ENCODE measurements around the gene PITPNC1. TPM values are rescaled to one million over a fixed set of nuclear protein-coding genes. Genes with fewer than 3 reads are reported as not detected.
"Not testable (repeated sequence)": the region's sequence is repeated elsewhere in the genome, so short reads cannot be mapped to it uniquely, and the experiment has no call there.

Gene PITPNC1
- polyA plus RNA-seq, 3 donors, result 17.7 to 21.5 (median 19.6) TPM

DNA sequence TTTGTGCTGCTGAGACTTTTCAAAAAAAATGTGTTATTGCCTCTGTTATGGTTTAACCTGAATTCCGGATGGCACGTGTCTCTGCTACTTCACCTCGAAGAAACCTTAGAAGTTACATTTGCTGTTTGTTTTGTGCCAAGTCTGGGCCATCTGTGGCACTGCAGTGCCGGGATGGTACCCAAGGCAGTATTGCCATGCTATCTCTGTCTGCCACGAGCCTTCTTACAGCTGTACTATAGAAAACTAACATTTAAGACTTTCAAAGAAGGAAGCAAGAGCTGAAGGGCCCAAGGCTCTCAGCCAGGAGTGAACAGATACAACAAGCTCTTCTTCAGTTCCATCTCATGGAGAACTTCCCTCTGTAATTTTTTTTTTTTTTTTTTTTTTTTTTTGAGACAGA lies 267.0 kb downstream of the PITPNC1 start:
- DNase-seq, result no peak

- not testable (repeated sequence) for DNase-seq
Observed at GRCh38 chr17:67645195-67645594, 268.1 kb downstream of the PITPNC1 start.

DNA sequence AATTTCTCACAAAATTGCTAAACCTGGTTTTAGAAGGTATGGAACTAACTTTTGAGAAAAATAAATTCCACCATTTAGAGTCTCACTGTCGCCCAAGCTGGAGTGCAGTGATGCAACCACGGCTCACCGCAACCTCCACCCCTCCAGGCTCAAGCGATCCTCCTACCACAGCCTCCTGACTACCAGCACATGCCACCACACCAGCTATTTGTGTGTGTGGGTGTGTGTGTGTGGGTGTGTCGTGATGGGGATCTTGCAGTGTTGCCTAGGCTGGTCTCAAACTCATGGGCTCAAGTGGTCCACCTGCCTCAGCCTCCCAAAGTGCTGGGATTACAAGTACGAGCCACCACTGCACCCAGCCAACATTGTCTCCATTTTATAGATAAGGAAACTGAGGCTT lies 269.4 kb downstream of the PITPNC1 start:
- DNase-seq, result no peak

DNA sequence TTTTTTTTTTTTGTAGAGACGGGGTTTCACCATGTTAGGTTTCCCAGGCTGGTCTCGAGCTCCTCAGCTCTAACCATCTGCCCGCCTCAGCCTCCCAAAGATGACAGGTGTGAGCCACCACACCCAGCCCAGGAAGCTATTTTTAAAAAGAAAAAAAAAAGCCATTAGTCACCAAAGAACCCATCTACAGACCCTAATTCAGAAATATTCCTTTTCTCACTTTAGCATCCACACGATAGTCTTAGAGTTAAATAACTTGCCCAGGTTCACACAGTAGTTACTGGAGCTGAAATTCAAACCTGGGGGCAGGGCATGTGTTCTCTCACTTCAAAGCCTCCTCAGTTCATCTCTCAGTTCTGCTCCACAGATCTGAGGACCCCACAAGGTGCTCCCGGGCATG lies 270.4 kb downstream of the PITPNC1 start:
- peak; percentile 65 for DNase-seq

DNA sequence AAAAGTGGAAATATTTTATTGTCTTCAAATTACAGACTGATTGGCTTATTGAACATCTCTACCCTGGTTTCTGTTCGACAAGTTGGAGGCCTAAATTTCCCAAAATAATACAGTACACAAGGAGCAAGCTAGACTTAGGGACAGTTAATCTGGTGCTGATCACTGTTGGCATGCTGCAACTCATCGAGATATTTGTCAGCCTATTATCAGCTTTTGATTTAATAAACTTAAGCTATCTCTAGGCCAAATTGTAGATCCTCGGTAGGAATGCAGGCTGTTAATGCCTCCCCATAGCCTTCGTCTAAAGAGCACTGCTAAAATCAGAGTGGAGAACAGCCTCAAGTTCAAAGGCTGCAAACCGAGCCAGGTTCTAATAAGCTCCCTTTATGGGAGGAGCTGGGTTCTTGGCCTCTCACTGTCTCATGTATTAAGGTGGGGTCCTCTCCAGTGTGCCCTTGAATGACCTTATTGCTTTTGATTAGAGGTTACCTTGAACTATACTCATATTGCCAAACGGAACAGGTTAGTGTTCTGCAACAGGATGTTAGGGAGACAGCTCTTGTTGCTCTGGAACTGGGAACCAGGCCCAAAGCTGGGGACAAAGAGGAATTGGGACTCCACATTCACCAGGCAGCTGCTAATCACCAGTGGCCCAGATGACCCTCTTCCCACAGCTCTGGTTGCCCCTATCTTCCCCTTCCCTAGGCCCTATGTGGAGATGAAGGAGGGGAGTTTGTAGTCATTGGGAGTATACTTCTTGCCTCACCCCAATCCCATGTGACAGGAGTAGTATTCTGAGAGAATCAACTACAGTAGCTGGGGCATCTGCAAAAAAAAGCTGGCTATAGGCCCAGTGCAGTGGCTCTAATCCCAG lies 271.2 kb downstream of the PITPNC1 start:
- DNase-seq, result no peak

GRCh38 chr17:67648906-67649295 lies 271.8 kb downstream of the PITPNC1 start:
- DNase-seq, result not testable (repeated sequence)

- no peak for DNase-seq
Observed at GRCh38 chr17:67649891-67650290, 272.8 kb downstream of the PITPNC1 start.

DNA sequence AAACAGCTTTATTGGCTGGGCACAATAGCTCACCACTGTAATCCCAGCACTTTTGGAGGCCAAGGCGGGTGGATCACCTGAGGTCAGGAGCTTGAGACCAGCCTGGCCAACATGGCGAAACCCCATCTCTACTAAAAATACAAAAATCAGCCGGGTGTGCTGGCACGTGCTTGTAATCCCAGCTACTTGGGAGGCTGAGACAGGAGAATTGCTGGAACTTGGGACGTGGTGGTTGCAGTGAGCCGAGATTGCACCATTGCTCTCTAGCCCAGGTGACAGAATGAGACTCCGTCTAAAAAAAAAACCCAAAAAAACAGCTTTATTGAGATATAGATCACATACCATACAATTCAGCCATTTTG lies 274.1 kb downstream of the PITPNC1 start:
- not testable (repeated sequence) for DNase-seq

GRCh38 chr17:67652433-67652832 lies 275.4 kb downstream of the PITPNC1 start:
- no peak for DNase-seq

DNA sequence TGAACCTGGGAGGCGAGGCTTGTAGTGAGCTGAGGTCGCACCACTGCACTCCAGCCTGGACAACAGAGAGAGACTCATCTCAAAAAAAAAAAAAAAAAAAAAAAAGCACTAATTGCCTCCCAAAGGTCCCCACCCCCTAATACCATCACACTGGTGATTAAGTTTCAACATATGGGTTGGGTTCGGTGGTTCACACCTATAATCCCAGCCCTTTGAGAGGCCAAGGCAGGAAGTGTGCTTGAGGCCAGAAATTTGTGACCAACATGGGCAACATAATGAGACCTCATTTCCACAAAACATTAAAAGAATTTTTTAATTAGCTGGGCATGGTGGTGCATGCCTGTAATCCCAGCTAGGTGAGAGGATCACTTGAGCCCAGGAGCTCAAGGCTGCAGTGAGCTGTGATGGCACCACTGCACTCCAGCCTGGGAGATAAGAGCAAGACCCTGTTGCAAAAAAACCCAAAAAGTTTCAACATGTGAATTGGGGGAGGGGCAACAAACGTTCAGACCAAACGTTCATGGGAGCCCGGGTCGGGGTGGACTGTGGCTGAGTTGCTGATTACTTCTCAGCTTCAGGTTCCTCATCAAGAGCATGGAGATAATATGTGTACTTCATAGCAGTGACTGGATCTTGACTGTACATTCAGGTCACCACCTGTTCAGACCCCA lies 278.5 kb downstream of the PITPNC1 start:
- no peak for DNase-seq

DNA sequence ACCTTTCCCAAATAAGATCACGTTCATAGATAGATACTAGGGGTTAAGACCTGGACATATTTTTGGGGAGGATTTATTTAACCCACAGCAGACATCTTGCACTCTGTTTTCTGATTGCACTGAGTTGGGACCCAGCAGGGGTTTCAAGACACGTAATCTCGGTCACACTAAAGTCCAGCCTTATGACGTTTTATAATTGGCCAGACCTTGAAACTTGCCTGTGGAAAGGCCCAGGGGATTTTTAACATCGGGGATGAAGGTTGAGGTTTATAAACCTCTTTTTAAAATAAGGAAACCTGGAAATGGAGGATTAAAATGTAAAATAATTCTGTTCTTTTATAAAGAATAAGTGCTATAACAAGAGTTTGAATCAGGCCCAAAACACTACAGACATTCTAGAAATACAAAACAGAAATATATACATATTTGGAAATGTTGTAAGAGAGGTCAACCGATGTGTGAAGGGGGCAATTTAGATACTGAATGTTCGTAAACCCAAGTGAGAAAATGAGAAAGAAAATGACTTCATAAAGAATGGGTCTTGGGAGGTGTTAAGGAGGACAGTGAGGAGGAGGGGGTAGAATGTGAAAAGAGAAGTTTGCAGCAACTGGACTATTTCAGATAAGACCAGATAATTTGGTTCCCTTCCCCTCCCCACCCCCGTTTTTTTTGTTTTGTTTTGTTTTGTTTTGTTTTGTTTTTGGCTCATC lies 279.6 kb downstream of the PITPNC1 start:
- DNase-seq, result no peak

- no peak for DNase-seq
Observed at GRCh38 chr17:67657596-67657995, 280.5 kb downstream of the PITPNC1 start.

DNA sequence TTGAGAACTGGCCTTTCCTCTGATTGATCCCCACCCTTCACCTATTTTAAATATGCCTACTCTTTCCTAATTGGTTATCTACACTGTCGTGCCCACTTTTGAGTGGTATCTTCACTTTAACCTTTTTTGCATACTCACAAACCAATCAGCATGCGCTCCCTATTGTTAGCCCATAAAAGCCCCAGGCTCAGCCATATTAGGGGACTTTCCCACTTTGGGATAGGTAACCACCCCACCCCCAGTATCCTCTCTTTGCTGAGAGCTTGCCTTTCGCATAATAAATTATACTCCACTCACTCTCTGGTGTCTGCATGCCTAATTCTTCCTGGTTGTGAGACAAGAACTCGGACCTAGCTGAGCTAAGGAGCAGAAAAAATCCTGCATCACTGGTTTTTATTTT lies 281.2 kb downstream of the PITPNC1 start:
- no peak for DNase-seq

- no peak for DNase-seq
Observed at GRCh38 chr17:67659028-67659427, 281.9 kb downstream of the PITPNC1 start.

DNA sequence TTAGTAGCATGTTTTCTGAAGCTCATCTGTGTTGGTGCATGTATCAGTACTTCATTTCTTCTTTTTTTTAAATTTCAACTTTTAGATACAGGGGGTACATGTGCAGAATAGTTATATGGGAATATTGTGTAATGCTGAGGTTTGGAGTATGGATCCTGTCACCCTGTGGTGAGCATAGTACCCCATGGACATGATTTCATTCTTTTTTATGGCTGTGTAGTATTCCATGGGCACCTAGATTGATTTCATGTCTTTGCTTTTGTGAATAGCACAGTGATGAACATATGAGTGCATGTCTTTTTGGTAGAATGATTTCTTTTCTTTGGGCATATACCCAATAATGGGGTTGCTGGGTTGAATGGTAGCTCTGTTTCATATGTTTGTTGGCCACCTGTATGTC lies 285.6 kb downstream of the PITPNC1 start:
- DNase-seq, result no peak

DNA sequence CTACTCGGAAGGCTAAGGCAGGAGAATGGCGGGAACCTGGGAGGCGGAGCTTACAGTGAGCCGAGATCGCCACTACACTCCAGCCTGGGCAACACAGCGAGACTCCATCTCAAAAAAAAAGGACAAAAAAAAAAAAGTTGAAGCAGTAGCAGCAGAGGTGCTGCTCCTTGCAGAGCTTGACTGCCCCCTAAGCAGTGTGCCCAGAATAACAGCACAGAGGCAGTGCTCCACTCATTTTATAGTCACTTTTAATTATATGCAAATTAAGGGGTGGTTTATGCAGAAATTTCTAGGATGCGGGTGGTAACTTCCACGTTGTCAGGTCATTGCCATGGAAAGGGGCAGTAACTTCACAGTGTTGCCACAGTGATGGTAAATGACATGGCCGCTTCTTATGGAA lies 286.4 kb downstream of the PITPNC1 start:
- DNase-seq, result no peak

DNA sequence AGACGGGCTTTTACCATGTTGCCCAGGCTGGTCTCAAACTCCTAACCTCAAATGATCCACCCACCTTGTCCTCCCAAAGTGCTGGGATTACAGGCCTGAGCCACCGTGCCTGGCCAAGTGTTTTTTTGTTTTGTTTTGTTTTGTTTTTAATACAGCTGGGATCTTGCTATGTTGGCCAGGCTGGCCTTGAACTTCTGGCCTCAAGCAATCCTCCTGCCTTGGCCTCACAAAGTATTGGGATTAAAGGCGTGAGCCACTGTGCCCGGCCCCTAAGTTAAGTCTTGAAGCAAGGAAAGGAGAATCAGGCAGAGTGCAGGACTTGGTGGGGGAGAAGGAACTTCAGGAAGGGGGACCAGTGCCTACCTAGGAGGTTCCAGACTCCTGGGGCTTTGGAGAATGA lies 288.9 kb downstream of the PITPNC1 start:
- no peak for DNase-seq

DNA sequence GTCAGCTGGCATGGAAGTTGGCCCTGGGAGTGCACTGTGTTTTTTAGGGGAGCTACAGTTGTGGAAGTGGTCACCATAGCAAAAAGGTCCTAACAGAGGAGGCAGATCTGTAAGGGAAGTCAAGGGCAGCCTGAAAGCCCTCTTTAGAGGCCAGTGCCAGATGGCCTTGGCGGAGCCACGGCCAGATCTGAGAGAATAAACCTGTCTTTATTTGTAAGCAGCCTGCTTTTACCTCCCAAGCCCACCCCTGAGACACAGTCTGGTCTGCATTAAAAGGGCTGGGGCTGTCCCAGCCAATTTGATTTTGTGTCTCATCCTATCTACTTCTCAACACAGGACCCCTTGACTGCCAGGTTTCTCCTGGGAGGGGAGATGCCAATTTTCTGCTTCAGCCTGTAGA lies 289.6 kb downstream of the PITPNC1 start:
- no peak for DNase-seq

DNA sequence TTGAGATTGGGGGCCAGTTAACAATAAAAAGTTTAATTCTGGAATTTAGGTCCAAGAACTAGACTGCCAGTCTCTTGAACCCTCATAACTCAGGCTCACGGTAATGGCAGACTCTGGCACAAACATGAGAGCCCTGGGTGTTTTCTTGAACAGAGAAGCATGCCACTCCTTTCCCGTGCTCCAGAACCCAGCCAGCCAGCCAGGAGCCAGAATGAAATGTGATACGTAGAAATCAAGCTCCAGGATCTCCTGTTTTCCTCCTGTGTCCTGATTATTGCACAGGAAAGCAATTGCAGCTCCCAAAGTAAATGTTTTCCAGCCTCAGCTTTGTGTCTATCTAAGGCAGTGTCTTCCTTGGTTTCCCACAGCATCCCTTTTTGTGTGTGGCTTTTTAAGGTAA lies 294.4 kb downstream of the PITPNC1 start:
- DNase-seq, result no peak

DNA sequence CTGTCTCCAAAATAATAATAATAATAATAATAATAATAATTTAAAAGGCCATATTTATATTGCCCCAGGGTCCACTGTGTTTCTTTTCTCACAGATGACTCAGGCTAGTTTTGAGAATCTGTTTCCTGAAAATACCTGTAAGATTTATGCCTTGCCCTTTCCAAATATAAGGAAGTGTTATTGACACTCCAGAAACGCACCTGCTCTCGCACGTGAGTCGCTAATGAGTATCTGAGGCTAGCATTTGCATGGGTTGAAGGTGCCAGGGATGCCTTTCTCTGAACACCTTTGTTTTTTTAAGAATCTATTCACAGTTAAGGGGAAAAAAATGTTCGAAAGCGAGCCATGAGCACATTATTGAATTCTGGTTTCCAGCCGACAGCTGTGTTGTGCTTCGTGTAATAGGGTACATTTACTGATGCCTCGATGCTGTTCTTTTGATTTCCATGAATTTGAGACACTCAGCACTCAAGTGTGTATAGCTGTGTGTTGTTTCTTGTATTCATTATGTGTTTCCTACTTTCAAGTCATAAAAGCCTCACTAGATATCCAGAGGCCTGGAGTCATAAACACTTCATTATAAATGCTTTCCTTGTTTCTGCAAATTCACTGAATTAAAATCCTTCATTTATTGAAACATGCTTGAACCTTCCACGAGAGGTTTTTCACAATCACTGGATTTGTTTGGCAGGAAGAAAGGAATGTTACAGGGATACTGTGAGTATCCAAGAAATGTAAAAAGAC lies 295.7 kb downstream of the PITPNC1 start:
- DNase-seq, result no peak

- DNase-seq, result no peak
Observed at GRCh38 chr17:67675481-67675880, 298.4 kb downstream of the PITPNC1 start.

DNA sequence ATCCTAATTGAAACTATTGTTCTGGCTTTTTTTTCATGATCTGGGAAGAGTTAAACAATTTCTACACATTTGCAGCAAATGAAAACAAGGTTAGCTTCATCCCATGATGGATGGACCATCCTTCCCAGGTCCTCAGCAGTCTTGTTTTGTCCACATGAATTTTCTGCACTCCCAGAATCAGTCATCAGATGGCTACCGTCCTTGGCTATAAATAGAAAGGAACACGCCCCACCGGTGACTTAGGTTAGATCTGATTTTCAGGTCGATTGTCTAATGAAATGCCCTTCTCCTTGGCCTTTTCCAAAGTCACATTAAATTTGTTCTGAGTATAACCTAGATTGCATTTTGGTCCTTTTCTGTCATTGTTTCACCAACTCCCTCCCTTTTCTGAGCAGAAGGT lies 299.2 kb downstream of the PITPNC1 start:
- no peak for DNase-seq

Measured in renal pelvis (tissue), 4 donors.